ENCODE data around the gene ID2. TPM values are rescaled to one million over a fixed set of nuclear protein-coding genes. Genes with fewer than 3 reads are reported as not detected.

ID2 gene
- total and polyA plus RNA-seq, 2 of the 13 experiments (the other 11 are each of a cell fraction or from before 2014, with no cell fraction given) = 214 to 719 TPM

DNA sequence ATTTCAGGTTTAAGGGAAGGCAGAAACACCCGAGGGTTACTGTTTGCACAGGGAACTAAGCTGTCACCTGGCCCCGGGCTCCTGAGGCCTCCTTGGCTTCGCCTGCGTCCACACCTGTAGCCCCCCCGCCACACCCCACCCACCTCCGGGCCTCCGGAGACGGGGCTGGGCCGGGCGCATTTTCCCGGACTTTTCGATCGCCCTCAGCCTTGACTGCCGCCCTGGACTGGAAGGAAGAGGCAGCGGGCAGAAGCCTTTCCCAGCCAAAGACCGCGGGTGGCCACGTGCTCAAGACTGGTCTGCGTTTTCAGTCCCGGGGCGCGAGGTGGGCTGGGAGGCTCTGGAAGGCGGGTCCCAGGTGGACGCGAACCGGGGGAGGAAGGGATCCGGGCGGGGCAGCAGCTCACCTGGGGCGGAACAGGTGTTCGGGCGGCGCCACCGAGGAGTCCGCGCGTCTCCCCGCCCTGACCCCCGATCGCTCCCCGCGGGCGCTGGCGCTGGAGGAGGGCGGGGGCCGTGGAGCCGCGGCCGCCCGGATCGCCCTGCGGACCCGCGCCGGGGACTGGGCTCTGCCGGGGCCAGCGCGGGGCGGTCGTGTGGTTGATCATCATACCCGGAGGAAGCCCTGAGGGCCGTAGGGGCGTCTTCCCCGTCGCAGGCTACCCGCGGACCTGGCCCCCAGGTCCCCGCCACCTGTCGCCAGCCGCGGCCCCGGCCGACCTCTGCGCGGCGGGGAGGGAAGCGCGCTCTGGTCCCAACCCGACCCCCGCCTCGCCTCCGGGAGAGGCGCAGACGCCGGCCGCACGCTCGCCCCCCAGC, 3.2 kb downstream of the ID2 start (continued):
- 0 out of 2 replicates have a peak, but pooled peaks have one; percentile 22 for TF ChIP-seq ZMYM3 (CRISPR knock-in tag; IDR thresholded peaks at IDR 0.05)
- TF ChIP-seq, protein P1, sequence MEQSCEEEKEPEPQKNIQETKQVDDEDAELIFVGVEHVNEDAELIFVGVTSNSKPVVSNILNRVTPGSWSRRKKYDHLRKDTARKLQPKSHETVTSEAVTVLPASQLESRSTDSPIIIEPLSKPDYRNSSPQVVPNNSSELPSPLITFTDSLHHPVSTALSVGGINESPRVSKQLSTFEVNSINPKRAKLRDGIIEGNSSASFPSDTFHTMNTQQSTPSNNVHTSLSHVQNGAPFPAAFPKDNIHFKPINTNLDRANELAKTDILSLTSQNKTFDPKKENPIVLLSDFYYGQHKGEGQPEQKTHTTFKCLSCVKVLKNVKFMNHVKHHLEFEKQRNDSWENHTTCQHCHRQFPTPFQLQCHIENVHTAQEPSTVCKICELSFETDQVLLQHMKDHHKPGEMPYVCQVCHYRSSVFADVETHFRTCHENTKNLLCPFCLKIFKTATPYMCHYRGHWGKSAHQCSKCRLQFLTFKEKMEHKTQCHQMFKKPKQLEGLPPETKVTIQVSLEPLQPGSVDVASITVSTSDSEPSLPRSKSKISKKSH (CRISPR knock-in tag; IDR thresholded peaks at IDR 0.05; ENCODE audit: borderline replicate concordance) = peak; percentile 88; the same call in 1 of the 2 replicates
- TF ChIP-seq, protein P2, sequence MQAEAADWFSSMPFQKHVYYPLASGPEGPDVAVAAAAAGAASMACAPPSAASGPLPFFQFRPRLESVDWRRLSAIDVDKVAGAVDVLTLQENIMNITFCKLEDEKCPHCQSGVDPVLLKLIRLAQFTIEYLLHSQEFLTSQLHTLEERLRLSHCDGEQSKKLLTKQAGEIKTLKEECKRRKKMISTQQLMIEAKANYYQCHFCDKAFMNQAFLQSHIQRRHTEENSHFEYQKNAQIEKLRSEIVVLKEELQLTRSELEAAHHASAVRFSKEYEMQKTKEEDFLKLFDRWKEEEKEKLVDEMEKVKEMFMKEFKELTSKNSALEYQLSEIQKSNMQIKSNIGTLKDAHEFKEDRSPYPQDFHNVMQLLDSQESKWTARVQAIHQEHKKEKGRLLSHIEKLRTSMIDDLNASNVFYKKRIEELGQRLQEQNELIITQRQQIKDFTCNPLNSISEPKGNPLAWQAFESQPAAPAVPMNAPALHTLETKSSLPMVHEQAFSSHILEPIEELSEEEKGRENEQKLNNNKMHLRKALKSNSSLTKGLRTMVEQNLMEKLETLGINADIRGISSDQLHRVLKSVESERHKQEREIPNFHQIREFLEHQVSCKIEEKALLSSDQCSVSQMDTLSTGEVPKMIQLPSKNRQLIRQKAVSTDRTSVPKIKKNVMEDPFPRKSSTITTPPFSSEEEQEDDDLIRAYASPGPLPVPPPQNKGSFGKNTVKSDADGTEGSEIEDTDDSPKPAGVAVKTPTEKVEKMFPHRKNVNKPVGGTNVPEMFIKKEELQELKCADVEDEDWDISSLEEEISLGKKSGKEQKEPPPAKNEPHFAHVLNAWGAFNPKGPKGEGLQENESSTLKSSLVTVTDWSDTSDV (CRISPR knock-in tag; IDR thresholded peaks at IDR 0.05) = peak; percentile 63
- TF ChIP-seq STAT5B (CRISPR knock-in tag; IDR thresholded peaks at IDR 0.05) = no peak; the same call in 1 of the 2 replicates
- no peak for TF ChIP-seq NBN (conservative IDR thresholded peaks at IDR 0.05)
- peak; percentile 37; the same call in 1 of the 2 replicates for TF ChIP-seq MIXL1 (CRISPR knock-in tag; IDR thresholded peaks at IDR 0.05)
- TF ChIP-seq ATAD3A (CRISPR knock-in tag; IDR thresholded peaks at IDR 0.05) = no peak
- no peak for TF ChIP-seq HMGA1 (CRISPR knock-in tag; conservative IDR thresholded peaks at IDR 0.05)
- TF ChIP-seq AKAP8 (CRISPR knock-in tag; IDR thresholded peaks at IDR 0.05) = peak; percentile 77
- no peak for TF ChIP-seq TRIM24 (CRISPR knock-in tag; IDR thresholded peaks at IDR 0.05)
- no peak for TF ChIP-seq GTF2F1 (IDR thresholded peaks at IDR 0.05; ENCODE audit: low read length)
- peak; percentile 72; the same call in 1 of the 2 replicates for TF ChIP-seq FLYWCH1 (CRISPR knock-in tag; IDR thresholded peaks at IDR 0.05)
- TF ChIP-seq SRSF1 (optimal IDR thresholded peaks at IDR 0.05; ENCODE audit: low read depth, low read length) = peak; percentile 79
- no peak for TF ChIP-seq KLF12 (CRISPR knock-in tag; IDR thresholded peaks at IDR 0.05; ENCODE audit: borderline replicate concordance)
- TF ChIP-seq, protein P3, sequence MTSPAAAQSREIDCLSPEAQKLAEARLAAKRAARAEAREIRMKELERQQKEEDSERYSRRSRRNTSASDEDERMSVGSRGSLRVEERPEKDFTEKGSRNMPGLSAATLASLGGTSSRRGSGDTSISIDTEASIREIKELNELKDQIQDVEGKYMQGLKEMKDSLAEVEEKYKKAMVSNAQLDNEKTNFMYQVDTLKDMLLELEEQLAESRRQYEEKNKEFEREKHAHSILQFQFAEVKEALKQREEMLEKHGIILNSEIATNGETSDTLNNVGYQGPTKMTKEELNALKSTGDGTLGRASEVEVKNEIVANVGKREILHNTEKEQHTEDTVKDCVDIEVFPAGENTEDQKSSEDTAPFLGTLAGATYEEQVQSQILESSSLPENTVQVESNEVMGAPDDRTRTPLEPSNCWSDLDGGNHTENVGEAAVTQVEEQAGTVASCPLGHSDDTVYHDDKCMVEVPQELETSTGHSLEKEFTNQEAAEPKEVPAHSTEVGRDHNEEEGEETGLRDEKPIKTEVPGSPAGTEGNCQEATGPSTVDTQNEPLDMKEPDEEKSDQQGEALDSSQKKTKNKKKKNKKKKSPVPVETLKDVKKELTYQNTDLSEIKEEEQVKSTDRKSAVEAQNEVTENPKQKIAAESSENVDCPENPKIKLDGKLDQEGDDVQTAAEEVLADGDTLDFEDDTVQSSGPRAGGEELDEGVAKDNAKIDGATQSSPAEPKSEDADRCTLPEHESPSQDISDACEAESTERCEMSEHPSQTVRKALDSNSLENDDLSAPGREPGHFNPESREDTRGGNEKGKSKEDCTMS (CRISPR knock-in tag; conservative IDR thresholded peaks at IDR 0.05) = no peak
- TF ChIP-seq, protein P4, sequence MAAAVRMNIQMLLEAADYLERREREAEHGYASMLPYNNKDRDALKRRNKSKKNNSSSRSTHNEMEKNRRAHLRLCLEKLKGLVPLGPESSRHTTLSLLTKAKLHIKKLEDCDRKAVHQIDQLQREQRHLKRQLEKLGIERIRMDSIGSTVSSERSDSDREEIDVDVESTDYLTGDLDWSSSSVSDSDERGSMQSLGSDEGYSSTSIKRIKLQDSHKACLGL (CRISPR knock-in tag; IDR thresholded peaks at IDR 0.05) = peak; percentile 70; the same call in 1 of the 2 replicates
- TF ChIP-seq CCDC6 (CRISPR knock-in tag; IDR thresholded peaks at IDR 0.05) = peak; percentile 29; the same call in 1 of the 2 replicates
- no peak for TF ChIP-seq ATM (IDR thresholded peaks at IDR 0.05; ENCODE audit: borderline replicate concordance)
- TF ChIP-seq ZBTB7A (CRISPR knock-in tag; IDR thresholded peaks at IDR 0.05) = peak; percentile 32; the same call in 1 of the 2 replicates
- TF ChIP-seq ZFP90 (CRISPR knock-in tag; IDR thresholded peaks at IDR 0.05; ENCODE audit: borderline replicate concordance) = peak; percentile 77; the same call in 1 of the 2 replicates
- TF ChIP-seq, protein P5, sequence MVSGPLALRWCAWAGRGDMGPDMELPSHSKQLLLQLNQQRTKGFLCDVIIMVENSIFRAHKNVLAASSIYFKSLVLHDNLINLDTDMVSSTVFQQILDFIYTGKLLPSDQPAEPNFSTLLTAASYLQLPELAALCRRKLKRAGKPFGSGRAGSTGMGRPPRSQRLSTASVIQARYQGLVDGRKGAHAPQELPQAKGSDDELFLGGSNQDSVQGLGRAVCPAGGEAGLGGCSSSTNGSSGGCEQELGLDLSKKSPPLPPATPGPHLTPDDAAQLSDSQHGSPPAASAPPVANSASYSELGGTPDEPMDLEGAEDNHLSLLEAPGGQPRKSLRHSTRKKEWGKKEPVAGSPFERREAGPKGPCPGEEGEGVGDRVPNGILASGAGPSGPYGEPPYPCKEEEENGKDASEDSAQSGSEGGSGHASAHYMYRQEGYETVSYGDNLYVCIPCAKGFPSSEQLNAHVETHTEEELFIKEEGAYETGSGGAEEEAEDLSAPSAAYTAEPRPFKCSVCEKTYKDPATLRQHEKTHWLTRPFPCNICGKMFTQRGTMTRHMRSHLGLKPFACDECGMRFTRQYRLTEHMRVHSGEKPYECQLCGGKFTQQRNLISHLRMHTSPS (CRISPR knock-in tag; IDR thresholded peaks at IDR 0.05; ENCODE audit: low read depth) = peak; percentile 24; the same call in 1 of the 2 replicates

All from HepG2 (cell line).